GM19455 (cell line): ENCODE data around the gene SUSD6.
"Not testable (repeated sequence)": the region's sequence is repeated elsewhere in the genome, so short reads cannot be mapped to it uniquely, and the experiment has no call there.

Experiments
- ATAC-seq: cut with Tn5 transposase; IDR thresholded peaks from one replicate; pipeline ENCODE4 v1.9.1; 2021; ENCODE audit not compliant: unreplicated experiment

SUSD6 gene

DNA sequence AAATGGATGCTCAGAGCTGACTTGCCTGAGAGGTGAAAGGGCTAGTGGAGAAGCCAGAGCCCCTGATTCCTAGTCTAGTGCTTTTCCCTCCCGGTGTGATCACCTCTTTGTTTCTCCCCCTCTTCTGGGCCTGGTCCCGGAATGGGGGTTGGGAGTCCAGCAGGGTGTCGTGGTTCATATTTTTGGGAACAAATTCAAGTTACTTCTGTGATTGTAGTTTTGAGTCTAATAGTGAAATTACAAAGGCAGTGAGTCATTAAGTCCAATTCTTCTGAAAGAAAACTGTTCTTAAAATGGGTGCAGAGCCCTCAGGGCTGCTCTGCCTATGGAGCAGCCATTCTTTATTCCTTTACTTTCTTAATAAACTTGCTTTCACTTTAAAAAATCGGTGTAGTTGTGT, 7.6 kb downstream of the SUSD6 start:
- ATAC-seq, result no peak

DNA sequence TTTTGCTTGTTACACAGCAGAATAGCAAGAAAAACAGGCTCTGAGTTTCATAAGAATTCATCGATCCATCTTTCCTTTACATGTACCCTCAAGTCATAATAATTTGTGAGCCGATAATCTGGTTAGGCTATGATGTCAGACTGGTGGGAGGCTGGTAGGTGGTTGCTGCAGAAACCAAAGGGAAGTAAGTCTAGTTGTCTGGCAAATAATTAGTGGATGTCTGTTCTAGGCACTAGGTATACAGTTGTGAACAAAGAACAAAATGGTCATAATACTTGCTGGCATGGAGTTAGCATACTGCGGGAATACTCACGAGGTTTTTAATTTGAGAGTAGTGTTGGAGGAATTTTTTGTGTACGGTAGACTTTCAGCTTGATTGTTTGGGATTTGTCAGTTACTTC, 8.8 kb downstream of the SUSD6 start:
- no peak for ATAC-seq

DNA sequence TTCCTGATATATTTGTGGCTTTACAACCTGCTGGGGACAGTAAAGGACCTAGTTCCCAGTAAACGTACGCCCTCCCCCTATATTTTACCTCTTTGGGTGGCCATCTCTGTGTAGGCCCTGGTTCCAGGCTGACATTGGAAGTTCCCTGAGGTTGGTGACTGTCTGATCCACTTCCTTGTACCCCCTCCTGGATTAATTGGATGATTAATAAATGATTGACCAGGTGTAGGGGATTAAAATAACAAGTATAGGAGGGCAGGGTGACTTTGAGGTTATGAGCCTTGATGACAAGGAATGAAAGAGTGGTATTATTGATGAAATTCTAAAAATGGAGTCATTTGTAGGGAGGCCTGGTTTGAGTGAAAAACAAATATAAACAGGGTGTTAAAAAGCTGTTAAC, 9.6 kb downstream of the SUSD6 start:
- ATAC-seq, result no peak

DNA sequence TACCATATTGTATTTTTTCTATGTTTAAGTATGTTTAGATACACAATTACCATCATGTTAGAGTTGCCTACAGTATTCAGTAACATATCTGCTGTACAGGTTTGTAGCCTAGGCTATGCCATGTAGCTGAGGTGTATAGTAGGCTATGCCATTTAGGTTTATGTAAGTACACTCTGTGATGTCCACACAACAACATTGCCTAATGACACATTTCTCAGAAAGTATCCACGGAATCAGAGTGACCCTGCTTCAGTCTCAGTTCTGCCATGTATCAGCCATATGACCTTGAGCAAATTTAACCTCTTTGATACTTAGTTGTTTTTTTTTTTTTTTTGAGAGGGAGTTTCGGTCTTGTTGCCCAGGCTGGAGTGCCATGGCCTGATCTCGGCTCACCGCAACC, 12.7 kb downstream of the SUSD6 start:
- ATAC-seq, result no peak

DNA sequence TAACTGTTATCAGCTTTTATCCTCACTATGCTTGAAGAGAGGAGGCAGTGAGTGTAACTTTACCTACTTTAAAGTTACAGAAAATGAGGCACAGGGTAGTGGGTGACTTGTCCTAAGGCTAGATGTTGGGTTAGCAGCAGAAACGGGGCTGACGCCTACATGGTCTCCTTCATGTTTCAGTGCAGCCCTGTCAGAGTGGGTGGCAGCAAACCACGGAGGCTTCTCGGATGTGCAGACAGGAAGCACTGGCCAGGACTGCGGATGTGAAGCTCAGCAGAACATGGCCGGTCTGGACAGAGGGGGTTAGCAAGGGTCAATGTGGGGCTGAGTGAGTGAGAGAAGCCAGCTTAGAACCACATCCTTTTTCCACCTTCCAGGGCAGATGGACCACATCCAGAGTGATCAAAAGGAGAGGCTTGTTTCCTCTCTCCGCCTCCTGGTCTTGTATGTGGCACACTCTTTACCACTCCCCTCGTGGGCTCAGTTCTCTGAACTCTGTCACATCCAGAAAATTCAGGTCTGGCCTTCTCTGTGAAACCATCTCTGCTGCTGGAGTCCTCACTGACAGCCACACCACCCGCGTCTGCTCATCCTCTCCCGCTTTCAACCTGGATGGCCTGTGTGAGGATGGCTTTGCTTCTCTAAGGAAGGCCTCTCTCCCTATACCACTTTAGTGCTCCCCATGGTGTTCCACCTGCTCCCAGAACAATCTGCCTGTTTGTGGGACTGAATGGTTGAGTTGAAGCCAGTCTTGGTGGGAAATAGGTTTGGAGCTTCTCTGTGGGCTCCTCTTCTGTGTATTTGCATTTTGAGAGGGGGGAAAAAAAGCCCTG, 14.1 kb downstream of the SUSD6 start:
- ATAC-seq, result peak; percentile 82

DNA sequence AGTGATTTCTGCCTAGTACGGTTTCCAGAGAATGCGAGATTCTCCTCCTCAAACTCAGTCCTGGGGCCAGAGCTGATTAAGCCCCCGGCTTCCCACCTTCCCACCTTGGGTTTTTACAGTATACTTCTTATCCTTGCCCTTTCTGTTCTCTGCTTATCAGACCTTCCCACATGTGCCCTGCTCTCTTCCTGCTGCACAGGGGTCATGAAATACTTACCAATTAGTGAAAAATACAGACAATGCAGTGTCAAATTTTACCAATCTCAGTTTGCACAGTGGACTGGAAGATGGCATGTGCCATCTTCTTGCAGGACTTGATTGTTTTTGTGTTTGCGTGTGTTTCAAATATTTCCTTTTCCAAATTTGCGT, 14.7 kb downstream of the SUSD6 start:
- ATAC-seq, result no peak

DNA sequence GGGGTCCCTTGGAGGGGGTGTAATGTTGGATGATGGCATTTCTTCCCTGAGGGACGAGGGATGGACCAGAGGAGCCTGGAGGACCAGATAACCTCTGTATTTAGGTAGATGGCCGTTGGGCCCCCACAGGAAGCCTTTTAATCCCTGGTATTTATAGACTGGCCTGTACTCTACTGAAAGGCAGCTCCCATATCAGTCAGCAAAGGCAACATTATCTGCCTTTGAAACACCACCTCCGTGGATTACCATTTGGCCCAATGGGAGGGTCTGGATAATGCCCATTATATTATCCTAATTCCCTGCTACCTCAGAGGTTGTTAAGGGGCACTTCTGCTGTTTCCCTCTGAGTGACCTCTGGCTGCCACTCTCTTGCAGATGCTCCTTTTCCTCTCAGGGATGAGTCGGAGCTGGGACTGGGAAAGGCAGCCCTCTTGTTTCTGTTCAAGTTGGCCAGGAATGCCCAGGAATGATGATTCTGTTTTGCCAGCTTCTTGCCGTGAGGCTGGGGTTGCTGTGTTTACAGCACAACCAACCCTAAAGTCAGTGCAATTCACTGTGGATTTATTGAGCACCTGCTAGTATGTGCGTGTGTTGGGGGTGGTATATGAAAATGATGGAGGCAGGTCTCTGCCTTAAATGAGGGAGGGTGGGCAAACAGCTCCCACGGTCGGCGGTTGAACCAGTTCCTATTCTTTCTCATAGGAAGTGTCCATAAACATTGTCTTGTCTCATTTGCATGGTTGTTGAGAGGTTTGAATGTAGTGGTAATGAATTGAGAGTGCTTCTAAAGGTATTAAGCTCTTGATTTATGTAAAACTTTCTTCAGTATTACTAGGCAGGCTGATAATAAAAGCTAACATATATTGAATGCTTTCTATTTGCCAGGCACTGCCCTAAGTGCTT, 18.1 kb downstream of the SUSD6 start:
- peak; percentile 49 for ATAC-seq

DNA sequence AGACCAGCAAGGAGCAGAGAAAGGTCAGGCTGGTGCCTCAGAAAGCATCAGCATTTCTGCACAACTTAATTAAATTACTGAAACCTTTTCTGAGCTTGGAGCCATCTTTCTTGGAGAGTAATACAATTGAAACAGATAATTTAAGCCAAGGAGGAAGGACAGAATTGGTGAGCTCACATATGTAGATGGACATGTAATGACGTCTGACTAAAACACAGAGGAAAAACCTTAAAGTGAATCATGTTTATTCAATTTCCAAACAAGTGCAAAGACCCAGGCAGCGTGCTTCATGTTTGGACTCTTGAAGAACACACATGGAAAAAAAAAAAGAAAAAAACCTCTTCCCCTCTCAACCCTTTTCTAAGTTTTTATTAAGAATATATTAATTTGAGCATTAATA, 19.0 kb downstream of the SUSD6 start:
- ATAC-seq, result no peak

DNA sequence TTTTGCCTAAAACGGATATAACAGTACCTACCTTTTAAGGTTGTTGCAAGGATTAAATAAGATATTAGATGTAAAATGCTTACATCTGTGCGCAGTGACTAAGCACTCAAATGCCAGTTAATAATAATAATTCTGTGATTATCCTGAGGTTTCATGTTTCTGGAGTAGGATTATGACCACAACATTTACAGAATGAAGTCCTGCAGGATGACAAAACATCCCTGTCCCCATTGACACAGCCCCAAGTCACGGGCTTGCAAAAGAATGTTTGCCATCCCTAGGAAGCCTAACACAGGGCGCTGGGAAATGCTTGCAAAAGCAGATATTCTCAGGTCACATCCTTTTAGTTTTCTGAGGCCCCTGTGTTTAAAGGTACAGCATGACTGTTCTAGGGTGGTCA, 20.1 kb downstream of the SUSD6 start:
- ATAC-seq, result no peak

DNA sequence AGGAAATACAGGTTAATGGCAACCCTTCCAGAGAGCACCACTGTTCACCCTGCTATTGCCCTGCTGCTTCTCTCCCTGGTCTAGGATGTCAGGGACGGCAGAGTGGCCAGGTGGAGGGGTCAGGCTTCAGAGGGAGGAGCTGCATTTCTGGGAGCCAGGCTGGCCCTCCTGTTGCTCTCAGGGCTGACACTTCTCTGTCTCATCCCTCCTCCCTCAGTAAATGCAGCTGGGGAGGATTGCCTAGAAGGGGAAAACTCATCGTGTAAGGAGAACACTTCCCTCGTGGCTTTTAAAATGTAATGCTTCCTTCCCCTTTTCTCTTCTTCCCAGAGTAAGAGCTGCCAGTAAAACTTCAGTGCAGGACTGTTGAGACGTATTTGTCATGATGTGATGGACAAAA, 20.8 kb downstream of the SUSD6 start:
- no peak for ATAC-seq

DNA sequence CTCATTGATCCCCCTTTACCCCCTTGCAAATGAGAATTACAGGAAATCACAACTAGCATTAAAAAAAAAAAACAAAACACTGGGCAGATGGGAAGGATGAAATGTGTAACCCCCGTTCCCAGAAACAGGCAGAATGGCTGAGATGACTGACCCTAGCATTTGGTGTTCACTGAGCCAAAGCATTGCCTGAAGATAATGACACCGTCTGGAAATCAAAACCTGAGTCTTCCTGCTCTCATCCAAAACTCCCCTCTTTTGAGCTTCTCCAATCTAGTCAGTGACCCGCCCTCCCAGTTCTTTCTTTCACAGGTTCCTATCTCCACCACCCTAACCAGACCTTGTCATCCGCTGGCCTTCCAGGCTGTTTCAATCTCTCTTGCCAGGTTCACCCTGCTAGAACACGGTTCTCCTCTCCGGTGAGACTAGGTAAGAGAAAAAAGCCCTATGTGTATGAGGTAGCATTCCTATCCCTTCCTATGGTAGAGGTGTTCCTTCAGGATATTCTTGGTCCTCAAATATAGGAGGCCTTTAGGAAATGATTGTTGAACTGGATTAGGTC, 21.3 kb downstream of the SUSD6 start:
- ATAC-seq, result no peak

DNA sequence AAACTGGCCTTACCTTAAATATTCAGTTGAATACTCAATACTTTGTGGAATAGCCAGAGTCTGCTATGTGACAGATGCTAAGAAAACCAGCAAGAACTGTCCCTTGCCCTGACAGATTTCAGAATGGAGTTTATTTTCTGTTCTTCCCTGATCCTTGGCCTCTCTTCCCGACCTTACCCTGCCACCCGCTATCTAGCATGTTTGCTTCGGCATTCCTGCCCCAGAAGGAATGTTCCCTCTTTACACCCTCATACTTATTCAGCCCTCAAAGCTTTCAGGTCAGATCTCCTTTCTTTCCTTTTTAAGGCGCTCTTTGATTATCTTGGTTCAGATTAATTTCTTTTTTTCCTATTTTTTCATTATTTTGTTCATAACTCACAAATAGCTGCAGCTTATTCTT, 21.8 kb downstream of the SUSD6 start:
- ATAC-seq, result no peak

DNA sequence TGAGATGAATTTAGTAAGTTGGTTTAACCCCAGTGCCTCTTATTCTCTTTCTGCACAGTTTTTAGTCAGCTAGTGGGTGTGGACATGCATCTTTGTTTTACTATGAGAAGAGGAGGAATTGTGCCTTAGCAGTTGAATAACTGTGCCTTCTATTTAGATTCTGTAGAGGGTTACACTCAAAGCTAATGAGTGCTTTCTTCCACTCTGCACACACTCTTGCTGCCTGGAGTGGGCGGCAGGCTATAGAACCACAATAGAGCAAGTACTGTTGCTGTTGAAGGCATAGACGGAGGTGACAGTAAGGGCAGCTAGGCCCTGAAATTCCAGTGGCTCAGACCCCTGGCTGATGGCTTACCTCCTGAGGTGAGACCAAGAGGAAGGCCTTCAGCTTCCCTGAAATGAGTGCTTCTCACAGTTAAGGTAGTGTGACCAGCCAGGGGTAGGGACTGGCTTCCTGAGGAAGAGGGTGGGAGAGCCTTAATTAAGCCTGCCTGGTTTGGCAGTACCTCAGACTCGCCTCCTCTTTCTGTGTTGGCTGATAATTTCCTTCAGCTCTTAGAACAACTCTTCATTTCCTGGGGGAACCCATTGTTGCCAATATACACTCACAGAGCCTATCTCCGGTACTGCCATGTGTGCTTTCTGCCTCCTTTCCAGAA, 24.7 kb downstream of the SUSD6 start:
- no peak for ATAC-seq

DNA sequence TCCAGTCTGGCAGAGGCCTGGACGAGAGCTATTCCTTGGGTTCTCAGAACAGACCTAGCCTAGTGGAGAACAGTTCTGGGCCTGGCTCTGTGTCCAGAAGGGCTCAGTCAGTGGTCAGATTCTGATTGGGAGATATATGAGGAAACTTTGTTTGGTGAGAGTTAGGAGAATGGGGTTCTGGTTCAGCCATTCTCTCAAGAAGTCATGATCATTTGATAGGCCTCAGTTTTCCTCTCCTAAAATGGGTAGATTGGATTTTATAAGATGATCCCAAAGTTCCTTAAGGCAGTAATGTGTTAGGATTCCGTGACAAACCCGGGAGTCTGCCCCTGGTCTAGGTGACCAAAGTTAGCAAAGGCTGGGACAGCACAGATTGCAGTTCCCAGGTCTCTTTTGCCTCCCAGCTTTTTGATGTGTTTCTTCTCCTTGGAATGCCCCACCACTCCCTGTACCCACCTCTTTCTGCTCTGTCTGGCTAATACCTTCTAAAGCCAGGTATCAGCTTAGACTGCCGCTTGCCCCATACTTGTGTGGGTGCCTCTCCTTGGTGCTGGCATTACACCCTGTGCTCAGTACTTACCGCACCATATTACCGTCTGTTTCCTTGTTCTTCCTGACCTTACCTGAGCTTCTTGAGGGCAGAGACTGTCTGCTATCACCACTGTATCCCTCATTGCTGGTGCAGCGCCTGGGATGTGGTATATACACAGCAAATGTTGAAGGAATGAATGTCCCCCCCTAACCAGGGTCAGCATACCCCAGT, 25.5 kb downstream of the SUSD6 start:
- no peak for ATAC-seq

DNA sequence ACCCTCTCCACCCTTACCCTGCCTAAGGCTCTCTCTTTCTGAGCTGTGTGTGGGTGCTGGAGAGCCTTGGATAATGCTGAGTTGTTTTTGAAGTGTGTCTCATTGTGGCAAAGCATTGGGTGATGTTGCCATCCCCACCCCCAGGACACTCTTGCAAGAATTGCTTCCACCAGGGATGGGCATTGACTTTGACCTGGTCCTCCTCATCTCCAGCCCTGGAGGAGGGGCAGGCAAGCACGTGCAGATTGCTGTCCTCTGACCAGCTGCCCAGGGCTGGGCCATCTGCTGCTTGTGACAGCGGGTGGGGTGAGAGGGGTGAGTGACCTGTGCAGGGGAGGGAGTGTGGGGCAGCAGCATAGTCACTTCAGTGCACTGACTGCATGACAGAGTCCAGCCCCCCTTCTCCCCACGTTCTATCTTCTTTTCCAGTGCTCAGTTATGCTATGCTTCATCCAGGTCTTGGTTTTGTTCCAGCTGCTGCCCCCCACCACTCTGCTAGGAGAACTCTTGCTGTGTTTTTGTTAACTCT, 26.2 kb downstream of the SUSD6 start:
- no peak for ATAC-seq

DNA sequence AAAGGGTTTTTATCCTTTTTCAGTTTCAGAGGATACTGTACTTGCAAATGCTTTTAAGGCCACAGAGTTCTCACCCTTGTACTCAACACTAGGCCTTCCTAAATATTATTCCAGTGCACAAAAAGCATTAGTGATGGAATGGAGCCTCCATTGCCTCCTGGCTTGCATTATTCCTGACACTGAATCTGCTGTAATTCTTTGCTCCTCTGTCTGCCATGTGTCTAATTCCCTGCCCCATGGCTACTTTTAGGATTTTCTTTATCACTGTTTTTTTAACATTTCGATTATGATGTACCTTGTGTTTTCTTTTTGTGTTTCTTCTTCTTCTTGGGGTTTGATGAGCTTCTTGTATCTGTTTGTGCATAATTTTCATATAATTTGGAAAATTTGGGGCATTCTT, 29.5 kb downstream of the SUSD6 start:
- ATAC-seq, result no peak

DNA sequence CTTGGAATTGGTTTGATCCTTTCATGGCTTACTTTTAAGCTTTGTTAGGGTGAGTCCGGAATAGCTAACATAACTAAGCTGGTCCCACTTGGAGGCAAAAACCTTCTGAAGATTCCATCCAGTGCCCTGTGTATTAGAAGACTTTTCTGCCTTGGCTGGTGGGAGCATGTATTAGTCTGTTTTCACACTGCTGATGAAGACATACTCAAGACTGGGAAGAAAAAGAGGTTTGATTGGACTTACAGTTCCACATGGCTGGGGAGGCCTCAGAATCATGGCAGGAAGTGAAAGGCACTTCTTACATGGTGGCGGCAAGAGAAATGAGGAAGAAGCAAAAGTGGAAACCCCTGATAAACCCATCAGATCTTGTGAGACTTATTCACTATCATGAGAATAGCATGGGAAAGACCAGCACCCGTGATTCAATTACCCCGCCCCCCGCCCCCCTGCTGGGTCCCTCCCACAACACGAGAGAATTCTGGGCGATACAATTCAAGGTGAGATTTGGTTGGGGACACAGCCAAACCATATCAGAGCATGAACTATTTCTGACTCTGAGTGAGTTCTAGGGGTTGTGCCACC, 30.9 kb downstream of the SUSD6 start:
- not testable (repeated sequence) for ATAC-seq

DNA sequence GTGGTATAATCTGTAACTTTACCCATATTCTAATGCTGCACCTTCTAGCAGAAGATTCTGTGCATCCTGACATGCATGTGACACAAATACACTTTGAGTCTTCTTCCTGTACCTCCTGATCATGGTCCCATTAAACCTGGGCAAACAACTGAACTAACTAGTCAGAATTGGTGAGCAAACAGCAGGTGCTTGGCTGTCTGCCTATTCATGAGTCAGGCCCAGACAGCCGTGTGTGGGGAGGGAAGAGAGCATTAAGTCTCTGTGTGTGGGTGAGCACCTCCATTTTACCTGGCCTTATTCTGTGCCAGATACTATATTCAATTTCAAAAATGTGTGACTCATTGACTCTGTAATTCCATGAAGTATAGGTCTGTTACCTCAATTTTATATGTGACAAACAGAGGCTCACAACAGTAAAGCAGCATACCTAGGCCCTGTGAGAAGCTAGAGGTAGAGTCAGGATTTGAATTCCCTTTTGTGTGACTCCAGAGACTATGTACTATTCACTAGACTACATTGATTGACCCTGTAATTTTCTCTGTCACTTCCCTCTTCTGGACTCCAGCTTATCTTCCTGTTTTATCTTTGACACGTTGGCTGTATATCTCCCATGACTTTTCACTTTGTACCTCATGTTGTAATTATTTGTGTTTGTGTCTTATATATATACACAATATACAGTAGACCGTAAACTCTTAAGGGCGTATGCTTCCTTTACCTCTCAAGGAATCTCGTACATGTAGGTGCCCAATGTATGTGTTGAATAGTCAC, 32.2 kb downstream of the SUSD6 start:
- no peak for ATAC-seq

DNA sequence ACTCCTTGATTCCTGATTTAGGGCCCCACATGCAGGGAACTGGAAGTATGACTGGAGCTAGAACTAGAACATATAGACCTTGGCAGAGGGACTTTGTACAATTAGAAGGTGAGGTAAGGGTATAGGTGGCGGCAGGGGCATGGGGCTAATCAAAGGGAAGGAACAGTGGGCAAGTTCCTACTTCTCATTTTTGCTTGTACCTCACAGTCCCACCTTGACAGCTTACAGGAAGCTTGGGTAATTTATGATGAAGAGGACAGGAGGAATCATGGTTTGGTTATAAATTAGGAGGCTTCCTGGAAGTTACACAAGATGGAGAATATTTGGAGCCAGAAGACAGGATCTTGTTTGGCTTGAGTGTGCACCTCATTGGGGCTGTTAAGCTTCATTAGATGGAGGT, 33.4 kb downstream of the SUSD6 start:
- ATAC-seq, result no peak
